ENCODE measurements around the gene TCEAL3. TPM values are rescaled to one million over a fixed set of nuclear protein-coding genes. Genes with fewer than 3 reads are reported as not detected.

The TCEAL3 gene
- total RNA-seq = 10 to 100 TPM; 75.5 to 92.0 TPM

- TF ChIP-seq, protein P1, sequence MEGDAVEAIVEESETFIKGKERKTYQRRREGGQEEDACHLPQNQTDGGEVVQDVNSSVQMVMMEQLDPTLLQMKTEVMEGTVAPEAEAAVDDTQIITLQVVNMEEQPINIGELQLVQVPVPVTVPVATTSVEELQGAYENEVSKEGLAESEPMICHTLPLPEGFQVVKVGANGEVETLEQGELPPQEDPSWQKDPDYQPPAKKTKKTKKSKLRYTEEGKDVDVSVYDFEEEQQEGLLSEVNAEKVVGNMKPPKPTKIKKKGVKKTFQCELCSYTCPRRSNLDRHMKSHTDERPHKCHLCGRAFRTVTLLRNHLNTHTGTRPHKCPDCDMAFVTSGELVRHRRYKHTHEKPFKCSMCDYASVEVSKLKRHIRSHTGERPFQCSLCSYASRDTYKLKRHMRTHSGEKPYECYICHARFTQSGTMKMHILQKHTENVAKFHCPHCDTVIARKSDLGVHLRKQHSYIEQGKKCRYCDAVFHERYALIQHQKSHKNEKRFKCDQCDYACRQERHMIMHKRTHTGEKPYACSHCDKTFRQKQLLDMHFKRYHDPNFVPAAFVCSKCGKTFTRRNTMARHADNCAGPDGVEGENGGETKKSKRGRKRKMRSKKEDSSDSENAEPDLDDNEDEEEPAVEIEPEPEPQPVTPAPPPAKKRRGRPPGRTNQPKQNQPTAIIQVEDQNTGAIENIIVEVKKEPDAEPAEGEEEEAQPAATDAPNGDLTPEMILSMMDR (IDR thresholded peaks at IDR 0.05) = no peak
- peak; percentile 49 for TF ChIP-seq POLR2A (IDR thresholded peaks at IDR 0.05)
- DNase-seq (ENCODE audit: low spot score) = peak; percentile 54
- WGBS = 0% methylated on average over 11 of the region's 59 CpGs
- Histone ChIP-seq H3K4me1 (replicated peaks) (no peaks in the 10 kb centered on the region), H3K9me3 (no peaks in the 10 kb centered on the region), H3K27me3 (replicated peaks; ENCODE audit: insufficient read depth) (no peaks in the 10 kb centered on the region), H3K27ac (peak within 1 kb of the TSS; percentile 94 to 95), H3K4me3 (peak within 1 kb of the TSS; percentile 55 to 56), H3K36me3 (no peaks in the 10 kb centered on the region)
- intact Hi-C loops (cut with DNase I) = no loop called here
Observed at GRCh38 chrX:103607364-103608305, at the start of gene TCEAL3. Gene TCEAL3, plus strand, starts transcription at chrX:103607963. Its CDS starts 1,102 bp downstream, at chrX:103609065.

DNA sequence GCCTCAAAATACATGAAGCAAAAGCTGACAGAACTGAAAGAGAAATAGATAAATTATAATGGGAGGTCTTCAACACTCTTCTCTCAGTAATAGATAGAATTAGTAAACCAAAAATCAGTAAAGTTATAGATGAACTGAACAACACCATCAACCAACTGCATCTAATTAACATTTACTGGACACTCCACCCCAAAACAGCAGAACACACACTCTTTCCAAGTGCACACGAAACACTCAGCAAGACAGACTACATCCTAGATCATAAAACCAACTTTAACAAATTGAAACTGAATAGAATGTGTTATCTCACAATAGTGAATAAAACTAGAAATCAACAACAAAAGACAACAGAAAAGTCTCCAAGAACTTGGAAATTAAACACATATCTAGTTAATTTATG is 47.5 kb upstream of the TCEAL3 start:
- H3K36me3 ChIP-seq = no peaks in the 10 kb centered on the region
- H3K27me3 ChIP-seq (replicated peaks; ENCODE audit: insufficient read depth) = no peaks in the 10 kb centered on the region
- no peak overlapping the region for H3K4me3 ChIP-seq
- no peak for TF ChIP-seq POLR2AphosphoS5 (IDR thresholded peaks at IDR 0.05)
- TF ChIP-seq, protein P1 (IDR thresholded peaks at IDR 0.05) = no peak
- TF ChIP-seq POLR2A (IDR thresholded peaks at IDR 0.05) = no peak
- H3K4me1 ChIP-seq (replicated peaks) = no peaks in the 10 kb centered on the region
- WGBS = 73% methylated on average over 1 of the region's 1 CpG
- intact Hi-C loops (cut with DNase I) = no loop called here
- DNase-seq (ENCODE audit: low spot score) = no peak
- H3K27ac ChIP-seq = no peak overlapping the region
- no peaks in the 10 kb centered on the region for H3K9me3 ChIP-seq

DNA sequence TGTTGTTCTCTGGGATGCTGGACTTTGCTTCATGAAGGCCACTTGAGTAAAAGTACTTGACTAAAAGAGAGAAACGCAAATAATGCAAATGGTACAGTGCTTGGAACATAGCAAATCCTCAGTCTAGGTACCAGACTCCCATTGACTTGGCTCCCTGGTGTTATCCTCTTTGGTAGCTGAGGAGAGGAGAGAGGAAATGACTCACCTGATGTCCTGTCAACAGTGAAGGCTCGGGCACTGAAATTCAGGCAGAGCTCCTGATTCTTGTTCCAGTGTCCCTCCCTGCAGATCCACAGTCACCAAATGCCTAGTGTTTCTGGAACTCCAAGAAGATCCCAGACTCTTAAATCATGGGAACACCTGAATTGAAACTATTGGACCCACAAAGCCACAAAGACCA is 45.0 kb upstream of the TCEAL3 start:
- H3K9me3 ChIP-seq = no peaks in the 10 kb centered on the region
- H3K36me3 ChIP-seq = no peaks in the 10 kb centered on the region
- intact Hi-C loops (cut with DNase I) = no loop called here
- H3K27ac ChIP-seq = no peak overlapping the region
- TF ChIP-seq POLR2AphosphoS5 (IDR thresholded peaks at IDR 0.05) (no peak), POLR2A (IDR thresholded peaks at IDR 0.05) (no peak)
- TF ChIP-seq, protein P1 (IDR thresholded peaks at IDR 0.05) = no peak
- no peak overlapping the region for H3K4me3 ChIP-seq
- 78% methylated on average over 1 of the region's 2 CpGs for WGBS
- H3K4me1 ChIP-seq (replicated peaks) = no peaks in the 10 kb centered on the region
- no peaks in the 10 kb centered on the region for H3K27me3 ChIP-seq (replicated peaks; ENCODE audit: insufficient read depth)
- DNase-seq (ENCODE audit: low spot score) = no peak

DNA sequence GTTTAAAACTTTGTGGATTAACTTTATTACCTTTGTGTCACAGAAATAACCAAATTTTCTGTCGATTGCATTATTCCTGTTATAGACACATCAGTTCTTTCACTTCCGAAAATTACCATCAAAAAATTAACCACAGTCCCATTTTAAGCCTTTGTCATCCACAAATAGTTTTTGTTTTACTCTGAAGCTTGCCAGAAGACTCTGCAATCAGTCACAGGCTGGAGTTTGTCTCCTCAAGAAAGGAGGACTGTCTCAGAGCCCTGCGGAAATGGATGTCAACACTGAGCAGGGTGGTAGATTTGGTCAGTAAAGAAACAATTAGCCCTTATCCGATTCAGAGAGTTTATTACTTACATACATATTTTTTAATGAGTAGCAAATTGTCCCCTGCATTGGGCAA is 42.6 kb upstream of the TCEAL3 start:
- DNase-seq (ENCODE audit: low spot score) = no peak
- TF ChIP-seq POLR2A (IDR thresholded peaks at IDR 0.05) (no peak), POLR2AphosphoS5 (IDR thresholded peaks at IDR 0.05) (no peak)
- TF ChIP-seq, protein P1 (IDR thresholded peaks at IDR 0.05) = no peak
- Histone ChIP-seq H3K9me3 (no peaks in the 10 kb centered on the region), H3K27me3 (replicated peaks; ENCODE audit: insufficient read depth) (no peaks in the 10 kb centered on the region), H3K4me3 (no peak overlapping the region), H3K27ac (no peak overlapping the region), H3K4me1 (replicated peaks) (no peaks in the 10 kb centered on the region), H3K36me3 (no peaks in the 10 kb centered on the region)
- intact Hi-C loops (cut with DNase I) = no loop called here
- 62% methylated on average over 4 of the region's 4 CpGs for WGBS

- no peaks in the 10 kb centered on the region for H3K27me3 ChIP-seq (replicated peaks; ENCODE audit: insufficient read depth)
- H3K9me3 ChIP-seq = no peaks in the 10 kb centered on the region
- TF ChIP-seq, protein P1 (IDR thresholded peaks at IDR 0.05) = no peak
- TF ChIP-seq POLR2A (IDR thresholded peaks at IDR 0.05) (no peak), POLR2AphosphoS5 (IDR thresholded peaks at IDR 0.05) (no peak)
- no peaks in the 10 kb centered on the region for H3K4me1 ChIP-seq (replicated peaks)
- no peak for DNase-seq (ENCODE audit: low spot score)
- 52% methylated on average over 1 of the region's 1 CpG for WGBS
- intact Hi-C loops (cut with DNase I) = no loop called here
- no peak overlapping the region for H3K27ac ChIP-seq
- H3K4me3 ChIP-seq = no peak overlapping the region
- H3K36me3 ChIP-seq = no peaks in the 10 kb centered on the region
Observed at GRCh38 chrX:103565752-103566151, 42.0 kb upstream of the TCEAL3 start.

Measured in prostate gland (tissue), 2 donors.